ACC112 (cell line): ENCODE results near the gene E2F1.

Source experiments
- H2AFZ ChIP-seq: fragments of 200-600 bp; sonication (generic); one replicate; pipeline ENCODE4 v1.6.0; 2017; ENCODE audit warnings: antibody characterized with exemption, low read length; ENCODE audit not compliant: unreplicated experiment
- H3K27ac ChIP-seq: fragments of 200-600 bp; sonication (generic); 2 replicates; pipeline ENCODE4 v1.5.1; 2014; ENCODE audit warnings: low read depth, mild to moderate bottlenecking, antibody characterized with exemption, low read length, moderate library complexity
- H3K27me3 ChIP-seq: fragments of 200-600 bp; sonication (generic); 2 replicates; pipeline ENCODE4 v1.6.1; 2014; ENCODE audit warnings: mild to moderate bottlenecking, antibody characterized with exemption, low read length, moderate library complexity, mixed read lengths; ENCODE audit not compliant: insufficient read depth
- H3K36me3 ChIP-seq: fragments of 200-600 bp; sonication (generic); 2 replicates; pipeline ENCODE4 v1.6.1; 2016; ENCODE audit warnings: mild to moderate bottlenecking, antibody characterized with exemption, low read length, moderate library complexity, mixed read lengths; ENCODE audit not compliant: insufficient read depth
- H3K4me1 ChIP-seq: fragments of 200-600 bp; sonication (generic); one replicate; pipeline ENCODE4 v1.6.1; 2016; ENCODE audit warnings: low read length, mixed read lengths; ENCODE audit not compliant: insufficient read depth, unreplicated experiment, control insufficient read depth
- H3K4me3 ChIP-seq: fragments of 200-600 bp; sonication (generic); 2 replicates; pipeline ENCODE4 v1.5.1; 2014; ENCODE audit warnings: mild to moderate bottlenecking, low read depth, low read length
- H3K79me2 ChIP-seq: fragments of 200-600 bp; sonication (generic); one replicate; pipeline ENCODE4 v1.6.0; 2016; ENCODE audit warnings: low read length; ENCODE audit not compliant: control insufficient read depth, unreplicated experiment, insufficient read depth

Gene E2F1

GRCh38 chr20:33660685-33661058, 25.5 kb downstream of the E2F1 start:
- H3K36me3 ChIP-seq, result no peaks in the 10 kb centered on the region
- H3K79me2 ChIP-seq, result no peaks in the 10 kb centered on the region
- H3K4me1 ChIP-seq, result peaks cover 12% of the 10 kb centered on the region
- no peak overlapping the region for H3K4me3 ChIP-seq
- H3K27me3 ChIP-seq, result no peaks in the 10 kb centered on the region
- no peak overlapping the region for H2AFZ ChIP-seq
- no peak overlapping the region for H3K27ac ChIP-seq

- no peaks in the 10 kb centered on the region for H3K27me3 ChIP-seq
- no peaks in the 10 kb centered on the region for H3K79me2 ChIP-seq
- no peak overlapping the region for H3K27ac ChIP-seq
- H2AFZ ChIP-seq, result no peak overlapping the region
- H3K4me1 ChIP-seq, result peaks cover 12% of the 10 kb centered on the region
- no peaks in the 10 kb centered on the region for H3K36me3 ChIP-seq
- no peak overlapping the region for H3K4me3 ChIP-seq
These were observed 26.0 kb downstream of the E2F1 start for GRCh38 chr20:33660035-33660684.

- Histone ChIP-seq H2AFZ (no peak overlapping the region), H3K4me1 (peaks cover 12% of the 10 kb centered on the region), H3K36me3 (no peaks in the 10 kb centered on the region), H3K27ac (no peak overlapping the region), H3K4me3 (no peak overlapping the region), H3K79me2 (no peaks in the 10 kb centered on the region), H3K27me3 (no peaks in the 10 kb centered on the region)
These were observed 26.7 kb downstream of the E2F1 start for GRCh38 chr20:33659341-33660034.

- H3K27me3 ChIP-seq, result no peaks in the 10 kb centered on the region
- no peak overlapping the region for H3K4me3 ChIP-seq
- H3K79me2 ChIP-seq, result no peaks in the 10 kb centered on the region
- no peak overlapping the region for H3K27ac ChIP-seq
- H2AFZ ChIP-seq, result no peak overlapping the region
- H3K4me1 ChIP-seq, result peaks cover 6% of the 10 kb centered on the region
- no peaks in the 10 kb centered on the region for H3K36me3 ChIP-seq
These were observed 27.3 kb downstream of the E2F1 start for GRCh38 chr20:33658929-33659328.

GRCh38 chr20:33658510-33658909, 27.7 kb downstream of the E2F1 start:
- no peaks in the 10 kb centered on the region for H3K79me2 ChIP-seq
- no peak overlapping the region for H3K27ac ChIP-seq
- no peak overlapping the region for H2AFZ ChIP-seq
- H3K4me3 ChIP-seq, result no peak overlapping the region
- H3K4me1 ChIP-seq, result peaks cover 4% of the 10 kb centered on the region
- no peaks in the 10 kb centered on the region for H3K27me3 ChIP-seq
- no peaks in the 10 kb centered on the region for H3K36me3 ChIP-seq

- Histone ChIP-seq H3K4me3 (no peak overlapping the region), H3K27ac (no peak overlapping the region), H3K27me3 (no peaks in the 10 kb centered on the region), H3K36me3 (no peaks in the 10 kb centered on the region), H2AFZ (no peak overlapping the region), H3K4me1 (peaks cover under 1% of the 10 kb centered on the region), H3K79me2 (no peaks in the 10 kb centered on the region)
These were observed 28.5 kb downstream of the E2F1 start for GRCh38 chr20:33657704-33658095.

- H2AFZ ChIP-seq, result no peak overlapping the region
- no peaks in the 10 kb centered on the region for H3K4me1 ChIP-seq
- no peak overlapping the region for H3K27ac ChIP-seq
- H3K27me3 ChIP-seq, result no peaks in the 10 kb centered on the region
- no peak overlapping the region for H3K4me3 ChIP-seq
- no peaks in the 10 kb centered on the region for H3K36me3 ChIP-seq
- H3K79me2 ChIP-seq, result no peaks in the 10 kb centered on the region
These were observed 29.1 kb downstream of the E2F1 start for GRCh38 chr20:33656783-33657703.

- H3K36me3 ChIP-seq, result no peaks in the 10 kb centered on the region
- H3K79me2 ChIP-seq, result no peaks in the 10 kb centered on the region
These were observed 30.0 kb downstream of the E2F1 start for GRCh38 chr20:33656010-33656782.

GRCh38 chr20:33655164-33655563, 31.0 kb downstream of the E2F1 start:
- no peaks in the 10 kb centered on the region for H3K79me2 ChIP-seq
- H3K27me3 ChIP-seq, result no peaks in the 10 kb centered on the region
- no peak overlapping the region for H3K4me3 ChIP-seq
- H3K27ac ChIP-seq, result no peak overlapping the region
- no peak overlapping the region for H2AFZ ChIP-seq
- H3K4me1 ChIP-seq, result no peaks in the 10 kb centered on the region
- H3K36me3 ChIP-seq, result no peaks in the 10 kb centered on the region

More at GRCh38 chr20:33656010-33656782, 30.0 kb downstream of the E2F1 start:
- Histone ChIP-seq H2AFZ (no peak overlapping the region), H3K27me3 (no peaks in the 10 kb centered on the region), H3K4me3 (no peak overlapping the region), H3K27ac (no peak overlapping the region), H3K4me1 (no peaks in the 10 kb centered on the region)

- H3K36me3 ChIP-seq, result no peaks in the 10 kb centered on the region
- no peak overlapping the region for H3K27ac ChIP-seq
- no peak overlapping the region for H3K4me3 ChIP-seq
- no peaks in the 10 kb centered on the region for H3K4me1 ChIP-seq
- no peaks in the 10 kb centered on the region for H3K79me2 ChIP-seq
- H3K27me3 ChIP-seq, result no peaks in the 10 kb centered on the region
- H2AFZ ChIP-seq, result no peak overlapping the region
These were observed 31.5 kb downstream of the E2F1 start for GRCh38 chr20:33654680-33655161.
